AG09309 (cell line): ENCODE data around the gene INSR.
A peak's percentile ranks its signal among the peaks of the same experiment; 100 is the strongest.

Experiments
- DNase-seq: peaks from one replicate; pipeline ENCODE4 v3.0.0-alpha.2; 2010; ENCODE audit warnings: low read depth
- H3K4me3 ChIP-seq: 2 replicates; pipeline ENCODE4 v1.5.1; 2011; ENCODE audit warnings: mild to moderate bottlenecking, low read depth, low read length, moderate library complexity; ENCODE audit not compliant: control insufficient read depth
- CTCF ChIP-seq: IDR thresholded peaks from 2 replicates; pipeline ENCODE4 v1.5.1; 2011; ENCODE audit warnings: mild to moderate bottlenecking, low read depth, low read length, inconsistent platforms; ENCODE audit not compliant: insufficient read depth, control insufficient read depth; ENCODE audit errors: missing control alignments

The INSR gene

GRCh38 chr19:7252364-7252763, 41.9 kb downstream of the INSR start:
- no peak for DNase-seq

GRCh38 chr19:7251494-7251893, 42.7 kb downstream of the INSR start:
- H3K4me3 ChIP-seq = no peak overlapping the region
- no peak for TF ChIP-seq CTCF
- no peak for DNase-seq

More at GRCh38 chr19:7252364-7252763, 41.9 kb downstream of the INSR start:
- TF ChIP-seq CTCF = no peak
- H3K4me3 ChIP-seq = no peak overlapping the region

DNA sequence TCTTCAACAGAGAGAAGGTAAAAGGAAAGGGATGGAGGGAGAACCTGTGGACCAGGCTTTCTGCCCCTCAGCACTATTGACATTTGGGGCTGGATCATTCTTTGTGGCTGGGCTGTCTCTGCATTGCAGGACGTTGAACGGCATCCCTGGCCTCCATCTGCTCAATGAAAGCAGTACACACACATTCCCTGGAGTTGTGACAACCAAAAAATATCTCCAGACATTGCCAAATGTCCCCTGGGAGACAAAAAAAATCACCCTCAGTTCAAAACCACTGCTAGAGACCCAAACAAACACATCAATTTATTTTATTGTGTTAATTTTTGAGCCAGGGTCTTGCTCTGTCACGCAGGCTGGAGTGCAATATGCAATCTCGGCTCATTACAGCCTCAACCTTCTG, 43.3 kb downstream of the INSR start:
- TF ChIP-seq CTCF = no peak
- DNase-seq = no peak
- H3K4me3 ChIP-seq = no peak overlapping the region

DNA sequence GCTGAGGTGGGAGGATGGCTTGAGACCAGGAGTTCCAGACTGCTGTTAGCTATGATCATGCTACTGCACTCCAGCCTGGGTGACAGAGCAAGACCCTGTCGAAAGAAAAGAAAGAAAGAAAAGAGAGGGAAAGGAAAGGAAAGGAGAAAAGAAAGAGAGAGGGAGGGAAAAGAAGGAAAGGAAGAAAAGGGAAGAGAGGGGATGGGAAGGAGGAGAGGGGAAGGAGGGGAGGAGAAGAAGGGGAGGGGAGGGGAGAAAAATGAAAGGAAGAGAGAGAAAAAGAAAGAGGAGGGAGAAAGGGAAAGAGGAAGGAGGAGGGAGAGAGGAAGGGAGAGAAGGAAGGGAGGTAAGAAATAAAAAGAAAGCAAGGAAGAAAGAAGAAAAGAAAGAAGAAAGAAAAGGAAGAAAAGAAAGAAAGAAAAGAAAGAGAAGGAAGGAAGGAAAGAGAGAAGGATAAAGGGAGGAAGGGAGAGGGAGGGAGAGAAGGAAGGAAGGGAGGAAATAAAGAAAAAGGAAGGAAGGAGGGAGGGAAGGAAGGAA, 44.1 kb downstream of the INSR start:
- no peak for DNase-seq
- H3K4me3 ChIP-seq = no peak overlapping the region
- TF ChIP-seq CTCF = no peak

GRCh38 chr19:7247155-7247554, 47.1 kb downstream of the INSR start:
- no peak overlapping the region for H3K4me3 ChIP-seq
- no peak for TF ChIP-seq CTCF
- DNase-seq = no peak

DNA sequence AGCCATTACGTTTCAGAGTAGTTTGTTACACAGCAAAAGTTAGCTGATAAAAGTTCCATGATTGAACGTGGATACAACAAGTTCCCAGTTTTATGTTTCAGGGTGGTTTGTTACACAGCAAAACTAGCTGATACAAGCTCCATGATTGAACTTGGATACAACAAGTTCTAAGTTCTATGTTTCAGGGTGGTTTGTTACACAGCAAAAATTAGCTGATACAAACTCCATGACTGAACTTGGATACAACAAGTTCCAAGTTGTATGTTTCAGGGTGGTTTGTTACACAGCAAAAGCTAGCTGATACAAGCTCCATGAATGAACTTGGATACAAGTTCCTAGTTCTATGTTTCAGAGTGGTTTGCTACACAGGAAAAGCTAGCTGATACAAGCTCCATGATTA, 47.6 kb downstream of the INSR start:
- DNase-seq = no peak
- H3K4me3 ChIP-seq = no peak overlapping the region
- TF ChIP-seq CTCF = no peak

DNA sequence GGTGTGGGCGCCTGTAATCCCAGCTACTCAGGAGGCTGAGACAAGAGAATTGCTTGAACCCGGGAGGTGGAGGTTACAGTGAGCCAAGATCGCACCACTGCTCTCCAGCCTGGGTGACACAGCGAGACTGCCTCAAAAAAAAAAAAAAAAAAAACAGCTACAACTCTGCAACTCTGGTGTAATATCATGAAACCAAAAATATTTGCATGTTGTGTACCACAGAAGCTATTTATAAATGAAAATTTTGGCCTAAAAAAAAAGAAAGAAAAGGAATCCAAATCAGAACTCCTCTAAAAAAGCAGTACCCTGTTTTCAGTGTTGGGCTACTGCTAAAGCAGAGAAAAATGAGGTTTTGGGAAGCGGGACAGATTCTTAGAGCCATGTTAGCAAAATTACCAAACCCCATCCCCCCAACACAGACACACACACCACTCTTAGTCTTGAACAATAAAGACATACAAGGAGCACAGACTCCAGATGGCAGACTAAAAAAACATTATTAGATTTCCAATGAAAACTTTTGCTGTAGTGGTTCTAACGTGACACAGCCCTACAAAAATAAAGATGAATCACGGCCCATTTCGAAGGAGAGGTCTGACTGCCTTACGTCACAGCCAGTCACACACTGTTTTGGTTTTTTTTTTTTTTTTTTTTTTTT, 51.5 kb downstream of the INSR start:
- peak; percentile 78 for DNase-seq
- TF ChIP-seq CTCF = peak; percentile 10
- H3K4me3 ChIP-seq = no peak overlapping the region
